Femur (tissue), 1 donor: Measurements from ENCODE around the gene ATP2B3.

Experiments used
- DNase-seq: peaks from one replicate; pipeline ENCODE4 v3.0.0-alpha.2; 2017

The ATP2B3 gene

DNA sequence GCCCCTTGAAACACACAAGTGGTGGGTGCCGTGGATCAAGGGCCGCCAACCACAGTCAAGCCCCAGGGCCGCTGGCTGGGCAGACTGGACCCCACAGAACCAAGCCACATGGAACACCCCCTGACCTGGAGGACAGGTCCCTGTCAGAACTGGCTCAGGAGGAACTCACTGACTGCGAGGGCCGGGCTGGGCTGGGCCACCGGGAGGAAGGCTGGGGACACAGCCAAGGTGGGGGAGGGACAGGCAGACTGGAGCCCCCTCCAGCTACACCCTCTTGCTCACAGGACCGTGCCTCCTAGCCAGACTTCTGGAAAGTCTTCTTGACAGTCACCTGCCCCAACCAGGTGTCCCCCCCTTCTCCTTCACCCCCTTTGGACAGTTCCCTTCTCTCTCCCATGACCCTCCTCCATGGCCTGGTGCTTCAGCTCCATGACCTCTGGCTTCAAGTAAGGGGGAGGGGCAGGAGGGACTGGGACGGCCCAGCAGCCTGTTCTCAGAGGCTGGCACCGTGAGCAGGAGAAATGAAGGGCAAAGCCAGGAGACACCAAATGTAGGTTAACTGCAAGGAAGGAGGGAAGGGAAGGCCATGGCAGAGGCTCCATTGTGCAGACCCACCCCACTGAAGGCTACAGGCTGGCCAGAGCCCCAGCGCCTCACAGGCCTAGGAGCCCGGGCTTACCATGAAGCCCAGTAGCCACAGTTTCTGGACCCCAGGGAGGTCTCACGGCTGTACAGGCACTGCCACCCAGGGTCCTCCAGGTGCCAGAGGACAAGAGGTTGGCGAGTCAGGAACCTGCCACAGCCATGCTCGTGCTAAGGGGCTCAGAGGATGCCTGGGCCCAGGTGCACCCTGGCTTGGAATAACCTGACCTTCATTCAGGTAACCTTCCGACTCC, 107.0 kb downstream of the ATP2B3 start:
- DNase-seq: no peak

DNA sequence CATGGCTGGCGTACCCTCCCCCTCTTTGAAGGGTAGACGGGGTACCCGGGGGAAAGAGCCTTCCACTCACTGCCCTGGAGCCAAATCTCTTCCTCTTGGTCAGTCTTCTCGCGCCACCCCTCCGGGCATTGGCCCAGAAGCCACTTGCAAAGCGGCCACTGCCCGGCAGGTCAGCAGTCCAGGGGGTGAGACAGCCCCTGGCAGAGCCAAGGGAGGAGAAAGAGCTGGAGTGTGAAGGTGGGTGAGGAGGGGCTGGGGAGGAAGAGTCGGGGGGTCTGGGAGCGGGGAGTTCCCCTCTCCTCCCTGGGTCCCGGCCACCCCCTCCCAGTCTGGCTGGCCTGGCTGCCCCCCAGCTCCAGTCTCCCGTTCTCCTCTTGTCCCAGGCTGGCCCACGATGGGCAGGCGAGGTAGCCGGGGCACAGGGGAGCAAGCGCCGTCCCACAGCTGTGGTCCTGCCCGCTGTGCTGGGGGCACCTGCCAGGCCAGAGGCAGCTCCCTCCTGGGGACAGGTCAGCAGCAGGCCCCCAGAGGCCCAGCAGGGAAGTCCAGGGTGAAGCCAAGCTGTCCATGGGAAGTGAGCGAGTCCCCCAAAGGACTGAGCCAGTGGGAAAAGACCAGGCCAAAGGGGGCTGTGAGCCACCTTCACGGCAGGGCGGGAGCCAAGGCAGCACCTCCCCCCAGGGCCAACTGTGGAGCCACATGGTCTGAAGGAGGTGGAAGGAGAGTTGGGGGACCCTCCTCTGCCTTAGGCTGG, 108.0 kb downstream of the ATP2B3 start:
- no peak for DNase-seq

DNA sequence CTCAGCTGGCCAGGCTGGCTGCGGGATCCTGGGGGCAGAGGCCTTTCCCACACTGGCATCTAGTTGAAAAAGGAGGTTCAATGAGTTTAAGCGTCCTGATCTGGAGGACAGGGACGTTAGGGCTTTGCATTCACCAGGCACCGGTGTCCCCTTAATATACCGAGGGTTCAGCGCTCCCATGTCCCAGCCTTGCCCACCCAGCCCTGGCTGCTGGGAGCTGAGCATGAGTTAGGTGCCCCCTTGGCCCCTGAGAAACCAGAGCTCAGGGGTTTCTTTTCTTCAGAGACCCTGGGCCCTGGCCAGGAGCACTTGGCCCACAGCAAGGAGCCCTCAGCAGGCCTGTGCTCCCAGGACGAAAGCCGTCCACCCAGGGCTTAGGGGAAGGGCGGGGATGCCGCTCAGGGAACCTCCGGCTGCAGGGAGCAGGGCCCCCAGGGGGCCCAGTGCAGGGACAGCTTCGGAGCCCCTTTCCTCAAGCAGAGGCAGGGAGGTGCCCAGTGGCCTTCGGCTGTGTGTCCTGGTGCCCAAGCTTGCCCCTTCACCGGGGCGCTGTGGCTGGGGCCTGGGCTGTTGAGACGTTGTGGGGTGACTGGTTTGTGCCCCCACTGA, 108.7 kb downstream of the ATP2B3 start:
- DNase-seq: no peak

GRCh38 chrX:153626863-153627674, 109.6 kb downstream of the ATP2B3 start:
- no peak for DNase-seq

DNA sequence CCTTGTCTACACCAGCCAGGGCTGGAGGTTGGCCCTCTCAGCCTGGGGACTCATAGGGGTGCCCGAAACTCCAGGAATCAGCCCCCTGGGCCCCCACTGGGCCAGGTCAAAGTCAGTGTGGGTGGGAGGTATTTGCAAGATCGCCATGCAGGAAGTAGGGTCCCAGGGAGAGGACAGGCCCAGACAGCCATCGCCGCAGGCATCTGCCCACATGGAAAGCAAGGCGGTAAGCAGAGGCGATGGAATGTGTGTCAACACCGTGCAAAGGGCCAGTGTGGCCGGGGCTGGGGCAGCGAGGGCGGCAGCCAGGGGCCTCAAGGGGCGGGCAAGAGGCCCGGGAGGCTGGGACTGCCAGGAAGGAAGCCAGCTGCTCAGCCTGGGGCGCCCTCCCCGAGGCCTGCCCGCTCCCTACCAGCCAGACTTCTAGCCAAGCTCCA, 110.3 kb downstream of the ATP2B3 start:
- DNase-seq: no peak

- no peak for DNase-seq
Measured at GRCh38 chrX:153628129-153628528, 110.7 kb downstream of the ATP2B3 start.

- no peak for DNase-seq
Measured at GRCh38 chrX:153628665-153629064, 111.2 kb downstream of the ATP2B3 start.

DNA sequence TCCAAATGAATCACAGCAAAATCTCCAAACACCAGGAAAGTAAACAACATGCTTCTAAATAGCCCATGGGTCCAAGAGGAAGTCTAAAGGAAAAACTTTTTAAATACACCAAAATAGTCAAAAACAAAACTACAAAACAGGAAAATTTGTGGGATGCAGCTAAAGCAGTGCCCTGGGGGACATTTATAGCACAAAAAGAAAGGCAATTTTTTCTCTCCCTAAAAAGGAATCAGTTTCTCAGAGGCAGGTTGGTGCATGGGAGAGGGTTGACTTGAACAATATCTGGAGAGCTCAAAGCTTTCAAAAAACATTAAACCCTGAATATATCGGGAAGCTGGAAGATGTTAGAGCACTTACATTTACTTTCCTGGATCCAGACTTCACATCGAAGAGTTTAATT, 113.9 kb downstream of the ATP2B3 start:
- DNase-seq: no peak

GRCh38 chrX:153631907-153632594, 114.6 kb downstream of the ATP2B3 start:
- no peak for DNase-seq
